ENCODE measurements around the gene TOM1L2. TPM values are rescaled to one million over a fixed set of nuclear protein-coding genes. Genes with fewer than 3 reads are reported as not detected.

TOM1L2 gene
- total and polyA plus RNA-seq, 11 donors, result 122 to 345 (median 247) TPM

- H3K4me3 ChIP-seq, result no peak overlapping the region
- H3K27me3 ChIP-seq, result no peaks in the 10 kb centered on the region
- DNase-seq (no peak), ATAC-seq (peak; percentile 60 to 74 (median 68))
- peaks cover 0 to 51% (median 36%) of the 10 kb centered on the region in 12 donors for H3K4me1 ChIP-seq
- H3K27ac ChIP-seq, result peak overlapping the region in 11 of 12 donors; percentile 19 to 71 (median 52)
- WGBS, 4 donors, result 45 to 62% (median 54%) methylated on average over 7 to 10 of the region's 10 CpGs
- intact Hi-C loops (cut with DNase I), result loop anchor here in 2 of 10 donors (10.0 kb wide), 2 partner anchors 46 to 96 kb away; no protein-coding TSS in a partner anchor
- no peaks in the 10 kb centered on the region for H3K9me3 ChIP-seq
- H3K36me3 ChIP-seq, result peaks cover 0 to 9% (median 3%) of the 10 kb centered on the region in 9 donors
- TF ChIP-seq CTCF (IDR thresholded peaks at IDR 0.05) (no peak), POLR2A (IDR thresholded peaks at IDR 0.05) (no peak)
Measured at GRCh38 chr17:17911001-17911613, 61.1 kb downstream of the TOM1L2 start.

- TF ChIP-seq CTCF (IDR thresholded peaks at IDR 0.05) (no peak), POLR2A (IDR thresholded peaks at IDR 0.05) (no peak)
- WGBS, 4 donors, result 43 to 62% (median 59%) methylated on average over 4 of the region's 4 CpGs
- intact Hi-C loops (cut with DNase I), result loop anchor here in 2 of 10 donors (10.0 kb wide), 2 partner anchors 45 to 95 kb away; no protein-coding TSS in a partner anchor
- DNase-seq (no peak), ATAC-seq (peak in 1 of 4 donors; percentile 50)
- peak overlapping the region in 3 of 12 donors; percentile 29 to 70 (median 69) for H3K27ac ChIP-seq
- H3K4me1 ChIP-seq, result peaks cover 0 to 51% (median 36%) of the 10 kb centered on the region in 12 donors
- peaks cover 0 to 17% (median 7%) of the 10 kb centered on the region in 9 donors for H3K36me3 ChIP-seq
- H3K9me3 ChIP-seq, result no peaks in the 10 kb centered on the region
- no peaks in the 10 kb centered on the region for H3K27me3 ChIP-seq
- H3K4me3 ChIP-seq, result no peak overlapping the region
Measured at GRCh38 chr17:17910060-17910459, 62.1 kb downstream of the TOM1L2 start.

GRCh38 chr17:17909078-17909477 is 63.1 kb downstream of the TOM1L2 start:
- Histone ChIP-seq H3K27ac (peak overlapping the region in 1 of 12 donors; percentile 70), H3K4me3 (no peak overlapping the region), H3K9me3 (no peaks in the 10 kb centered on the region), H3K27me3 (no peaks in the 10 kb centered on the region), H3K4me1 (peaks cover 0 to 44% (median 30%) of the 10 kb centered on the region in 12 donors), H3K36me3 (peaks cover 0 to 20% (median 10%) of the 10 kb centered on the region in 9 donors)
- TF ChIP-seq POLR2A (IDR thresholded peaks at IDR 0.05) (no peak), CTCF (IDR thresholded peaks at IDR 0.05) (no peak)
- 85 to 92% (median 88%) methylated on average over 5 of the region's 5 CpGs for WGBS, 4 donors
- intact Hi-C loops (cut with DNase I), result loop anchor here in 1 of 10 donors (5.0 kb wide), 1 partner anchor 62 kb away; no protein-coding TSS in a partner anchor
- ATAC-seq (no peak), DNase-seq (no peak)

GRCh38 chr17:17907469-17907868 is 64.7 kb downstream of the TOM1L2 start:
- peaks cover 0 to 20% (median 10%) of the 10 kb centered on the region in 9 donors for H3K36me3 ChIP-seq
- H3K27me3 ChIP-seq, result no peaks in the 10 kb centered on the region
- WGBS, 4 donors, result 56 to 82% (median 73%) methylated on average over 4 of the region's 4 CpGs
- H3K4me1 ChIP-seq, result peaks cover 0 to 45% (median 27%) of the 10 kb centered on the region in 12 donors
- DNase-seq (no peak), ATAC-seq (no peak)
- intact Hi-C loops (cut with DNase I), result loop anchor here in 1 of 10 donors (5.0 kb wide), 1 partner anchor 60 kb away; no protein-coding TSS in a partner anchor
- peak overlapping the region in 1 of 12 donors; percentile 14 for H3K27ac ChIP-seq
- TF ChIP-seq POLR2A (IDR thresholded peaks at IDR 0.05) (no peak), CTCF (IDR thresholded peaks at IDR 0.05) (no peak)
- H3K4me3 ChIP-seq, result no peak overlapping the region
- H3K9me3 ChIP-seq, result no peaks in the 10 kb centered on the region

Measured in heart left ventricle (tissue), 16 donors.